ENCODE measurements around the gene DCAF4.

- TF ChIP-seq POLR2AphosphoS5 (IDR thresholded peaks at IDR 0.05) (no peak), CTCF (IDR thresholded peaks at IDR 0.05) (no peak)
Measured at GRCh38 chr14:72904218-72904617, 22.0 kb upstream of the DCAF4 start.

Measured in breast epithelium (tissue), 3 donors.